ENCODE data around the gene MAPT.

DNA sequence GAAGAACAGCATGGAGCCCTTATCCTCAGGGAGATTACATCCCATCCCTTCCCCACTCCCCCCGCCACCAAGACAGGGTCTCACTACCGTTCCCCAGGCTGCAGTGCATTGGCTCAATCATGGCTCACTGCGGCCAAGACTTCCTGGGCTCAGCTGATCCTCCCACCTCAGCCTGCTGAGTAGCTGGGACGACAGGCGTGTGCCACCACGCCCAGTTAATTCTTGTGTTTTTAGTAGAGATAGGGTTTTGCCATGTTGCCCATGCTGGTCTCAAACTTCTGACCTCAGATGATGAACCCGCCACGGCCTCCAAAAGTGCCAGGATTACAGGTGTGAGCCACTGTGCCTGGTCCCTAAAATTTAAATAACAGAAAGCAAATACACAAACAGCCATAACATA is 153.5 kb downstream of the MAPT start:
- TF ChIP-seq POLR2AphosphoS5 (IDR thresholded peaks at IDR 0.05) (no peak), POLR2A (IDR thresholded peaks at IDR 0.05; ENCODE audit: low read depth) (no peak)
